Measurements from ENCODE around the gene PIK3AP1. TPM values are rescaled to one million over a fixed set of nuclear protein-coding genes. Genes with fewer than 3 reads are reported as not detected.
"Not testable (repeated sequence)": the region's sequence is repeated elsewhere in the genome, so short reads cannot be mapped to it uniquely, and the experiment has no call there.

PIK3AP1 gene
- total and polyA plus RNA-seq, 4 donors, result 27.3 to 137 (median 50.9) TPM

DNA sequence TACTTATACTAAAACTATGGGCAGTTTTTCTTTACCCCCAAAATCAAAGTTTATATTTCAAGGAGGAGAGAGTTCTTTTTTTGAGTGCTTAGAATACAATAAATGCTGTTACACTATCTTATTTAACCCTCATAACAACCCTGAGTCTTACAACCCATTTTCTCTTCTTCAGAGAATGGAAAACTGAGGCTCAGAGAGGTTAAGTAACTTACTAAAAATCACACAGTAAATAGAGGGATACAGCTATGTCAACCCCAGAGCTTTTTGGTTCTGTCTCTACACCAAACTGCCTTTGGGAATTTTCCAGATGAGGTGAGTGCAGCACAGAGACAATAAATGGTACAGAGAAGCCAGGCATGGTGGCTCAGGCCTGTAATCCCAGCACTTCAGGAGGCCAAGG, 25.6 kb upstream of the PIK3AP1 start:
- Histone ChIP-seq H3K36me3 (ENCODE audit: control insufficient read depth in 4 of 4, insufficient read depth in 3 of 4, low read depth in 1 of 4, low read length in 3 of 4) (no peaks in the 10 kb centered on the region), H3K27me3 (ENCODE audit: control insufficient read depth in 4 of 4, insufficient read depth in 4 of 4, low read length in 3 of 4) (no peaks in the 10 kb centered on the region), H3K9me3 (ENCODE audit: control insufficient read depth in 4 of 4, low read length in 3 of 4) (no peaks in the 10 kb centered on the region), H3K4me1 (ENCODE audit: control insufficient read depth in 4 of 4, insufficient read depth in 4 of 4, low read length in 3 of 4) (no peaks in the 10 kb centered on the region), H3K9ac (ENCODE audit: low read depth in 1 of 2, low read length in 2 of 2) (no peak overlapping the region), H3K27ac (ENCODE audit: low read depth in 1 of 2, low read length in 2 of 2) (no peak overlapping the region), H3K4me3 (ENCODE audit: low read depth in 1 of 3, low read length in 3 of 3) (no peak overlapping the region)
- TF ChIP-seq EGR1 (IDR thresholded peaks at IDR 0.05; ENCODE audit: low read depth in 2 of 2), result no peak
- no peak for DNase-seq (ENCODE audit: low spot score)

DNA sequence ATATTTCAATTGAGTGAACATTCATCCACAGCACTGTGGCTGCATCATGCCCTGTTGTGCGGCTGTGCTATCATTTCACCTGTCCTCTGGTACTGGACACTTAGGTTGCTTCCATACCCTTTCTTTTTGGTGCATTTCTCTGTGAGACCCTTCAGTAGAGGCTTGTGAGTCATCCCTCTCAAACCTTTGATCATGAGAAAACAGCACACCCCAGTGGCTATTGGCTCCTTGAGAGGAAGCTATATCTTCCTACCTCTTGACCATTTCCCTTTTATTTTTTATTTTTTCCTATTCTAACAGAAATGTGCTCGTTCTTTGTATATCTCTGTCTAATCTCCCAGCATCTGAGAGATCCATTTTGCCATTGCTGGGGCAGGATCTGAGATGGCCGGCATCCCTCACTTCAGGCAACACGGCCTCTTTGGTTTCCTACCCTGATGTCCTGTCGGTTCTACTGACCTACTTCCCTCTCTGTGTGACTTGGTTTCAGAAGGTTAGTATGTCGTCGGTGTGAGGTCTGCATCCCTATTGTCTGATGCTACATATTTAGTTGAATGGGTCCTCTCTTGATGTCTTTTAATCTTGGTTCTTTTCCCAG, 23.8 kb upstream of the PIK3AP1 start:
- Histone ChIP-seq H3K27me3 (ENCODE audit: control insufficient read depth in 4 of 4, insufficient read depth in 4 of 4, low read length in 3 of 4) (no peaks in the 10 kb centered on the region), H3K27ac (ENCODE audit: low read depth in 1 of 2, low read length in 2 of 2) (no peak overlapping the region), H3K4me1 (ENCODE audit: control insufficient read depth in 4 of 4, insufficient read depth in 4 of 4, low read length in 3 of 4) (no peaks in the 10 kb centered on the region), H3K9me3 (ENCODE audit: control insufficient read depth in 4 of 4, low read length in 3 of 4) (no peaks in the 10 kb centered on the region), H3K4me3 (ENCODE audit: low read depth in 1 of 3, low read length in 3 of 3) (no peak overlapping the region), H3K36me3 (ENCODE audit: control insufficient read depth in 4 of 4, insufficient read depth in 3 of 4, low read depth in 1 of 4, low read length in 3 of 4) (no peaks in the 10 kb centered on the region), H3K9ac (ENCODE audit: low read depth in 1 of 2, low read length in 2 of 2) (no peak overlapping the region)
- no peak for DNase-seq (ENCODE audit: low spot score)
- 62% methylated on average over 7 of the region's 7 CpGs for WGBS
- TF ChIP-seq, protein P1, sequence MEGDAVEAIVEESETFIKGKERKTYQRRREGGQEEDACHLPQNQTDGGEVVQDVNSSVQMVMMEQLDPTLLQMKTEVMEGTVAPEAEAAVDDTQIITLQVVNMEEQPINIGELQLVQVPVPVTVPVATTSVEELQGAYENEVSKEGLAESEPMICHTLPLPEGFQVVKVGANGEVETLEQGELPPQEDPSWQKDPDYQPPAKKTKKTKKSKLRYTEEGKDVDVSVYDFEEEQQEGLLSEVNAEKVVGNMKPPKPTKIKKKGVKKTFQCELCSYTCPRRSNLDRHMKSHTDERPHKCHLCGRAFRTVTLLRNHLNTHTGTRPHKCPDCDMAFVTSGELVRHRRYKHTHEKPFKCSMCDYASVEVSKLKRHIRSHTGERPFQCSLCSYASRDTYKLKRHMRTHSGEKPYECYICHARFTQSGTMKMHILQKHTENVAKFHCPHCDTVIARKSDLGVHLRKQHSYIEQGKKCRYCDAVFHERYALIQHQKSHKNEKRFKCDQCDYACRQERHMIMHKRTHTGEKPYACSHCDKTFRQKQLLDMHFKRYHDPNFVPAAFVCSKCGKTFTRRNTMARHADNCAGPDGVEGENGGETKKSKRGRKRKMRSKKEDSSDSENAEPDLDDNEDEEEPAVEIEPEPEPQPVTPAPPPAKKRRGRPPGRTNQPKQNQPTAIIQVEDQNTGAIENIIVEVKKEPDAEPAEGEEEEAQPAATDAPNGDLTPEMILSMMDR (IDR thresholded peaks at IDR 0.05; ENCODE audit: low read depth, low read length, missing input control), result peak; percentile 36
- TF ChIP-seq FOXA2 (IDR thresholded peaks at IDR 0.05) (no peak), RAD21 (IDR thresholded peaks at IDR 0.05) (peak; percentile 74 to 75)

DNA sequence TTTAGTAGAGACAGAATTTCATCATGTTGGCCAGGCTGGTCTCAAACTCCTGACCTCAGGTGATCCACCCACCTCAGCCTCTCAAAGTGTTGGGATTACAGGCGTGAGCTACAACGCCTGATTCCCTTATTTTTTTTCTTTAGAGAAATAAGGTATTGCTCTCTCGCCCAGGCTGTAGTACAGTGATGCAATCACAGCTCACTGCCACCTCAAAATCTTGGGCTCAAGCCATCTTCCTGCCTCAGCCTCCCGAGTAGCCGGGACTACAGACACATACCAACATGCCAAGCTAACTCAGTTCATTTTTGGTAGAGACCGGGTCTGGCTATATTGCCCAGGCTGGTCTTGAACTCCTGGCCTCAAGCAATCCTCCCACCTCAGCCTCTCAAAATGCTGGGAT, 21.2 kb upstream of the PIK3AP1 start:
- not testable (repeated sequence) for H3K27me3 ChIP-seq (ENCODE audit: control insufficient read depth in 4 of 4, insufficient read depth in 4 of 4, low read length in 3 of 4); H3K27ac ChIP-seq (ENCODE audit: low read depth in 1 of 2, low read length in 2 of 2); H3K36me3 ChIP-seq (ENCODE audit: control insufficient read depth in 4 of 4, insufficient read depth in 3 of 4, low read depth in 1 of 4, low read length in 3 of 4); H3K4me3 ChIP-seq (ENCODE audit: low read depth in 1 of 3, low read length in 3 of 3); H3K9ac ChIP-seq (ENCODE audit: low read depth in 1 of 2, low read length in 2 of 2); DNase-seq (ENCODE audit: low spot score); H3K4me1 ChIP-seq (ENCODE audit: control insufficient read depth in 4 of 4, insufficient read depth in 4 of 4, low read length in 3 of 4); H3K9me3 ChIP-seq (ENCODE audit: control insufficient read depth in 4 of 4, low read length in 3 of 4)
- WGBS, result 58% methylated on average over 6 of the region's 6 CpGs
- TF ChIP-seq, protein P2, sequence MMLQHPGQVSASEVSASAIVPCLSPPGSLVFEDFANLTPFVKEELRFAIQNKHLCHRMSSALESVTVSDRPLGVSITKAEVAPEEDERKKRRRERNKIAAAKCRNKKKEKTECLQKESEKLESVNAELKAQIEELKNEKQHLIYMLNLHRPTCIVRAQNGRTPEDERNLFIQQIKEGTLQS (IDR thresholded peaks at IDR 0.05), result peak; percentile 36

DNA sequence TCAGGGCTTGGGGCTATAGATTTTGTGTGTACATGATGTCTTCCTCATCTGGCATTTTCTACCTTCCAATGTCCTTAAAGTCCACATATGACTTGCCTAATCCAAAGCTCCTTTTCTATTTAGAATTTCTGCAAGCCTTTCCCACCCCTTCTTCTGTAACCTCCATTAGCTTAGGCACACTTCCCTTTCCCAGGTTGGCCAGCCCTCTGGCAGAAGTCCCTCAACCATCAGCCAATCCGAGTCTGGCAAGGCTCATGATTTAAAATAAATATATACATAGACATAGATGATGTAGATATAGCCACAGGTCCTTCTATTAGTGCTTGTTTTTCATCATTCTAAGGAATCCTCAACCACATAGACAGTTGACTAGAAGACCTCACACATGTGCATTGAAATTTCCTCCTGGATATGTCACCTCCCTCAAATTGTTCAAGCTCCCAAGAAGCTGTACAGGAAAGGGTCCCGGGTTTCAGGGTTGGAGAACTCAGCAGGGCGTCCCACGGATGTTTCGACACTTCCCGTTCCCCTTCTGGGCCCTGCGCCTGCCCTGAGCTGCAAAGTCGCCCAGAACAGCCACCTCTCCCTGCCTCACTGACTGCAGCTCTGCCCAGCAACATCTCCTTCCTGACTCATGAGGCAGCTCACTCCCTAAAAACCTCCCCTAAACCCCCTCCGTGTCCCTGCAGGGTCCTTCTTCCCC, 20.4 kb upstream of the PIK3AP1 start:
- no peaks in the 10 kb centered on the region for H3K27me3 ChIP-seq (ENCODE audit: control insufficient read depth in 4 of 4, insufficient read depth in 4 of 4, low read length in 3 of 4)
- 67% methylated on average over 9 of the region's 9 CpGs for WGBS
- H3K4me1 ChIP-seq (ENCODE audit: control insufficient read depth in 4 of 4, insufficient read depth in 4 of 4, low read length in 3 of 4), result no peaks in the 10 kb centered on the region
- no peak overlapping the region for H3K9ac ChIP-seq (ENCODE audit: low read depth in 1 of 2, low read length in 2 of 2)
- H3K27ac ChIP-seq (ENCODE audit: low read depth in 1 of 2, low read length in 2 of 2), result peak overlapping the region in 1 of 2 donors; percentile 28
- no peaks in the 10 kb centered on the region for H3K9me3 ChIP-seq (ENCODE audit: control insufficient read depth in 4 of 4, low read length in 3 of 4)
- H3K4me3 ChIP-seq (ENCODE audit: low read depth in 1 of 3, low read length in 3 of 3), result no peak overlapping the region
- no peaks in the 10 kb centered on the region for H3K36me3 ChIP-seq (ENCODE audit: control insufficient read depth in 4 of 4, insufficient read depth in 3 of 4, low read depth in 1 of 4, low read length in 3 of 4)
- DNase-seq (ENCODE audit: low spot score), result no peak
- no peak for TF ChIP-seq GABPA (IDR thresholded peaks at IDR 0.05 in 1 of 2, conservative IDR thresholded peaks at IDR 0.05 in 1 of 2)
- TF ChIP-seq, protein P3, sequence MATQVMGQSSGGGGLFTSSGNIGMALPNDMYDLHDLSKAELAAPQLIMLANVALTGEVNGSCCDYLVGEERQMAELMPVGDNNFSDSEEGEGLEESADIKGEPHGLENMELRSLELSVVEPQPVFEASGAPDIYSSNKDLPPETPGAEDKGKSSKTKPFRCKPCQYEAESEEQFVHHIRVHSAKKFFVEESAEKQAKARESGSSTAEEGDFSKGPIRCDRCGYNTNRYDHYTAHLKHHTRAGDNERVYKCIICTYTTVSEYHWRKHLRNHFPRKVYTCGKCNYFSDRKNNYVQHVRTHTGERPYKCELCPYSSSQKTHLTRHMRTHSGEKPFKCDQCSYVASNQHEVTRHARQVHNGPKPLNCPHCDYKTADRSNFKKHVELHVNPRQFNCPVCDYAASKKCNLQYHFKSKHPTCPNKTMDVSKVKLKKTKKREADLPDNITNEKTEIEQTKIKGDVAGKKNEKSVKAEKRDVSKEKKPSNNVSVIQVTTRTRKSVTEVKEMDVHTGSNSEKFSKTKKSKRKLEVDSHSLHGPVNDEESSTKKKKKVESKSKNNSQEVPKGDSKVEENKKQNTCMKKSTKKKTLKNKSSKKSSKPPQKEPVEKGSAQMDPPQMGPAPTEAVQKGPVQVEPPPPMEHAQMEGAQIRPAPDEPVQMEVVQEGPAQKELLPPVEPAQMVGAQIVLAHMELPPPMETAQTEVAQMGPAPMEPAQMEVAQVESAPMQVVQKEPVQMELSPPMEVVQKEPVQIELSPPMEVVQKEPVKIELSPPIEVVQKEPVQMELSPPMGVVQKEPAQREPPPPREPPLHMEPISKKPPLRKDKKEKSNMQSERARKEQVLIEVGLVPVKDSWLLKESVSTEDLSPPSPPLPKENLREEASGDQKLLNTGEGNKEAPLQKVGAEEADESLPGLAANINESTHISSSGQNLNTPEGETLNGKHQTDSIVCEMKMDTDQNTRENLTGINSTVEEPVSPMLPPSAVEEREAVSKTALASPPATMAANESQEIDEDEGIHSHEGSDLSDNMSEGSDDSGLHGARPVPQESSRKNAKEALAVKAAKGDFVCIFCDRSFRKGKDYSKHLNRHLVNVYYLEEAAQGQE (IDR thresholded peaks at IDR 0.05), result no peak
- TF ChIP-seq RAD21 (IDR thresholded peaks at IDR 0.05), result no peak
- TF ChIP-seq, protein P4, sequence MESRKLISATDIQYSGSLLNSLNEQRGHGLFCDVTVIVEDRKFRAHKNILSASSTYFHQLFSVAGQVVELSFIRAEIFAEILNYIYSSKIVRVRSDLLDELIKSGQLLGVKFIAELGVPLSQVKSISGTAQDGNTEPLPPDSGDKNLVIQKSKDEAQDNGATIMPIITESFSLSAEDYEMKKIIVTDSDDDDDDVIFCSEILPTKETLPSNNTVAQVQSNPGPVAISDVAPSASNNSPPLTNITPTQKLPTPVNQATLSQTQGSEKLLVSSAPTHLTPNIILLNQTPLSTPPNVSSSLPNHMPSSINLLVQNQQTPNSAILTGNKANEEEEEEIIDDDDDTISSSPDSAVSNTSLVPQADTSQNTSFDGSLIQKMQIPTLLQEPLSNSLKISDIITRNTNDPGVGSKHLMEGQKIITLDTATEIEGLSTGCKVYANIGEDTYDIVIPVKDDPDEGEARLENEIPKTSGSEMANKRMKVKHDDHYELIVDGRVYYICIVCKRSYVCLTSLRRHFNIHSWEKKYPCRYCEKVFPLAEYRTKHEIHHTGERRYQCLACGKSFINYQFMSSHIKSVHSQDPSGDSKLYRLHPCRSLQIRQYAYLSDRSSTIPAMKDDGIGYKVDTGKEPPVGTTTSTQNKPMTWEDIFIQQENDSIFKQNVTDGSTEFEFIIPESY (IDR thresholded peaks at IDR 0.05), result no peak
- TF ChIP-seq HNF4G (IDR thresholded peaks at IDR 0.05), result no peak
- no peak for TF ChIP-seq NR2F2 (IDR thresholded peaks at IDR 0.05)
- TF ChIP-seq, protein P5, sequence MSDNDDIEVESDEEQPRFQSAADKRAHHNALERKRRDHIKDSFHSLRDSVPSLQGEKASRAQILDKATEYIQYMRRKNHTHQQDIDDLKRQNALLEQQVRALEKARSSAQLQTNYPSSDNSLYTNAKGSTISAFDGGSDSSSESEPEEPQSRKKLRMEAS (IDR thresholded peaks at IDR 0.05), result no peak
- TF ChIP-seq EGR1 (IDR thresholded peaks at IDR 0.05; ENCODE audit: low read depth in 2 of 2), result no peak
- no peak for TF ChIP-seq YY1 (IDR thresholded peaks at IDR 0.05)
- TF ChIP-seq, protein P2 (IDR thresholded peaks at IDR 0.05), result no peak
- no peak for TF ChIP-seq TAF1 (conservative IDR thresholded peaks at IDR 0.05)
- no peak for TF ChIP-seq FOXA2 (IDR thresholded peaks at IDR 0.05)
- no peak for TF ChIP-seq JUND (IDR thresholded peaks at IDR 0.05)
